Left renal cortex interstitium (tissue), 4 donors: ENCODE data around the gene PCOLCE2. TPM values are rescaled to one million over a fixed set of nuclear protein-coding genes. Genes with fewer than 3 reads are reported as not detected.

Experiments used
- DNase-seq, 4 donors: peaks; one replicate each; pipeline ENCODE4 v3.0.0-alpha.2; 2013; ENCODE audit warnings: low read depth in 4 of 4, low spot score in 2 of 4, missing footprints in 1 of 4
- polyA plus RNA-seq, 4 donors: library from polyadenylated mRNA; unstranded; fragments of 120-200 nt; gene quantifications; one replicate each; pipeline ENCODE4 v1.2.1, GENCODE V29; 2013; ENCODE audit not compliant: insufficient read length in 4 of 4

PCOLCE2 gene
- polyA plus RNA-seq, 4 donors = 4.0 to 5.9 (median 4.9) TPM

GRCh38 chr3:142866841-142867631 is 21.8 kb downstream of the PCOLCE2 start:
- DNase-seq = no peak

GRCh38 chr3:142863930-142864920 is 24.7 kb downstream of the PCOLCE2 start:
- DNase-seq = no peak

GRCh38 chr3:142863010-142863817 is 25.7 kb downstream of the PCOLCE2 start:
- no peak for DNase-seq

GRCh38 chr3:142861926-142862325 is 27.0 kb downstream of the PCOLCE2 start:
- DNase-seq = no peak

GRCh38 chr3:142858043-142858442 is 30.8 kb downstream of the PCOLCE2 start:
- DNase-seq = no peak

GRCh38 chr3:142857056-142857455 is 31.8 kb downstream of the PCOLCE2 start:
- DNase-seq = no peak

GRCh38 chr3:142853270-142854168 is 35.4 kb downstream of the PCOLCE2 start:
- DNase-seq = peak in 2 of 4 donors; percentile 26 to 45

GRCh38 chr3:142852009-142852408 is 36.9 kb downstream of the PCOLCE2 start:
- no peak for DNase-seq

- no peak for DNase-seq
Measured at GRCh38 chr3:142850395-142851023, 38.4 kb downstream of the PCOLCE2 start.

GRCh38 chr3:142849148-142849547 is 39.7 kb downstream of the PCOLCE2 start:
- DNase-seq = no peak

- DNase-seq = no peak
Measured at GRCh38 chr3:142846779-142847577, 41.9 kb downstream of the PCOLCE2 start.

GRCh38 chr3:142844339-142844977 is 44.4 kb downstream of the PCOLCE2 start:
- DNase-seq = no peak

- DNase-seq = no peak
Measured at GRCh38 chr3:142839831-142840230, 49.1 kb downstream of the PCOLCE2 start.

GRCh38 chr3:142837526-142837925 is 51.4 kb downstream of the PCOLCE2 start:
- no peak for DNase-seq

GRCh38 chr3:142828703-142829305 is 60.1 kb downstream of the PCOLCE2 start:
- peak; percentile 34 to 59 (median 45) for DNase-seq

GRCh38 chr3:142819179-142819578 is 69.7 kb downstream of the PCOLCE2 start:
- DNase-seq = no peak

GRCh38 chr3:142818651-142819050 is 70.2 kb downstream of the PCOLCE2 start:
- DNase-seq = no peak
